Thymus (tissue), 11 donors: Measurements from ENCODE around the gene TMEM266. TPM values are rescaled to one million over a fixed set of nuclear protein-coding genes. Genes with fewer than 3 reads are reported as not detected.

Experiments used
- DNase-seq, 9 donors: peaks; one replicate each; pipeline ENCODE4 v3.0.0-alpha.2; 2013; ENCODE audit warnings: low spot score in 9 of 9, low read depth in 6 of 9, missing footprints in 1 of 9
- H3K27ac ChIP-seq, 2 donors: one replicate each; pipeline ENCODE4 v1.5.1; 2013; ENCODE audit warnings: control low read depth in 1 of 2, low read depth in 1 of 2, low read length in 1 of 2, mild to moderate bottlenecking in 1 of 2, moderate library complexity in 1 of 2
- H3K27me3 ChIP-seq, 2 donors: one replicate each; pipeline ENCODE4 v1.5.1; 2013; ENCODE audit warnings: low read length in 1 of 2; ENCODE audit not compliant: control insufficient read depth in 2 of 2, insufficient read depth in 1 of 2
- H3K36me3 ChIP-seq, 2 donors: one replicate each; pipeline ENCODE4 v1.5.1; 2013; ENCODE audit warnings: low read length in 1 of 2, mild to moderate bottlenecking in 1 of 2, moderate library complexity in 1 of 2; ENCODE audit not compliant: control insufficient read depth in 2 of 2, insufficient read depth in 2 of 2
- H3K4me1 ChIP-seq, 2 donors: one replicate each; pipeline ENCODE4 v1.5.1; 2013; ENCODE audit warnings: low read length in 2 of 2; ENCODE audit not compliant: control insufficient read depth in 2 of 2, insufficient read depth in 2 of 2
- H3K4me3 ChIP-seq, 2 donors: one replicate each; pipeline ENCODE4 v1.5.1; 2013; ENCODE audit warnings: low read length in 2 of 2, control low read depth in 1 of 2, mild to moderate bottlenecking in 1 of 2
- H3K9me3 ChIP-seq, 2 donors: one replicate each; pipeline ENCODE4 v1.5.1; 2013; ENCODE audit warnings: low read length in 1 of 2, mild to moderate bottlenecking in 1 of 2; ENCODE audit not compliant: control insufficient read depth in 2 of 2, insufficient read depth in 1 of 2
- WGBS: extraction: QIAGEN DNeasy Blood & Tissue Kit; methylation state at CpG from one replicate; pipeline ENCODE4 v1.1.7; 2013; 5-methylcytosine and 5-hydroxymethylcytosine counted together
- polyA plus RNA-seq: library from polyadenylated mRNA; stranded (reverse); fragments of 200-250 nt; gene quantifications from one replicate; pipeline ENCODE4 v1.2.3, GENCODE V29; 2013
- total RNA-seq: library from RNA; stranded (reverse); fragments of 120-200 nt; gene quantifications from one replicate; pipeline ENCODE4 v1.2.4, GENCODE V29; 2013
- donor health status: healthy.

TMEM266 gene
- total and polyA plus RNA-seq, 2 donors = 1.2 TPM

GRCh38 chr15:76150971-76151598 lies 91.3 kb downstream of the TMEM266 start:
- 23% methylated on average over 9 of the region's 9 CpGs for WGBS
- peak in 8 of 9 donors; percentile 41 to 83 (median 70) for DNase-seq
- H3K9me3 ChIP-seq = no peaks in the 10 kb centered on the region
- no peaks in the 10 kb centered on the region for H3K36me3 ChIP-seq
- peaks cover 0 to 9% of the 10 kb centered on the region in 2 donors for H3K4me1 ChIP-seq
- no peak overlapping the region for H3K27ac ChIP-seq
- H3K27me3 ChIP-seq = peaks cover 0 to 17% of the 10 kb centered on the region in 2 donors
- no peak overlapping the region for H3K4me3 ChIP-seq

DNA sequence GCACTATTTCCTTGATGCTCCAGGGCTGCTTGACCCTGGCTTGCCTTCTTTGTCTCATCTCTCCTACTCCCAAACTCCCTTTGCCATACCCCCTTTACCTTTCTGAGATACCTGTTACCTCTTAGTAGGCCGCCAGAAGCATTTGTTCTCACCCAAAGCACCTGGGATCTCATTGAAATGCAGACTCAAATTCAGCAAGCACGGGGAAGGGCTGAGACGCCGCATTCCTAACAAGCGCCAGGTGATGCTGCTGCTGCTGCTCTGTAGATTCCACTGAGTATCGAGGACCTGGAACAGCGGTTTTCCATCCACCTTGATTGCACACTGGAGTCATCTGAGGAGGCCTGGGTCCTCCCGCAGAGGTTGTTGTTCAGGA lies 91.8 kb downstream of the TMEM266 start:
- Histone ChIP-seq H3K27me3 (peaks cover 0 to 16% of the 10 kb centered on the region in 2 donors), H3K9me3 (no peaks in the 10 kb centered on the region), H3K4me3 (no peak overlapping the region), H3K36me3 (no peaks in the 10 kb centered on the region), H3K27ac (no peak overlapping the region), H3K4me1 (peaks cover 0 to 9% of the 10 kb centered on the region in 2 donors)
- WGBS = 96% methylated on average over 8 of the region's 8 CpGs
- no peak for DNase-seq

DNA sequence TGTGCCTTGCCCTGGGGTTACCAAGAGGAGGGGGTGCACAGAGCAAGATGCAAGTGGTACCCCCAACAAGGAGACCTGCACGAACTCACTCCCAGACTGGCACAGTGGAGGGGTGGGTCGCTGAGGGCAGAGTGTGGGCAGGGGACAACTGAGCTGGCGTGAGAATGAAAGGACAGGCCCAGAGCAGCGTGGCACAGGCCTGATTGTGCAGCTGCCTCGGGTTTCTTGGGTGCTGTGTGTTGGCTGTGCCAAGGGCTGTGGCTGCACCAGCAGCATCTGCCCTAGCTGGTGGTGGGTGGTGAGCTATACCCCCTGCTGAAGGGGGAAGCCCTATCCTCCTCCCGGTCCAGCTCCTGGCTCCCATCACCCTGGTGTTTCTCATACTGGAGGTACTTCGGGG lies 92.4 kb downstream of the TMEM266 start:
- no peak for DNase-seq
- H3K36me3 ChIP-seq = no peaks in the 10 kb centered on the region
- 89% methylated on average over 7 of the region's 7 CpGs for WGBS
- peaks cover 0 to 9% of the 10 kb centered on the region in 2 donors for H3K4me1 ChIP-seq
- no peak overlapping the region for H3K27ac ChIP-seq
- H3K9me3 ChIP-seq = no peaks in the 10 kb centered on the region
- H3K27me3 ChIP-seq = peaks cover 0 to 10% of the 10 kb centered on the region in 2 donors
- no peak overlapping the region for H3K4me3 ChIP-seq

- no peak overlapping the region for H3K4me3 ChIP-seq
- no peaks in the 10 kb centered on the region for H3K9me3 ChIP-seq
- no peaks in the 10 kb centered on the region for H3K36me3 ChIP-seq
- 91% methylated on average over 24 of the region's 24 CpGs for WGBS
- H3K27me3 ChIP-seq = peaks cover 0 to under 1% of the 10 kb centered on the region in 2 donors
- H3K27ac ChIP-seq = no peak overlapping the region
- no peak for DNase-seq
- peaks cover 0 to 9% of the 10 kb centered on the region in 2 donors for H3K4me1 ChIP-seq
These were observed 93.7 kb downstream of the TMEM266 start for GRCh38 chr15:76153241-76154197.

DNA sequence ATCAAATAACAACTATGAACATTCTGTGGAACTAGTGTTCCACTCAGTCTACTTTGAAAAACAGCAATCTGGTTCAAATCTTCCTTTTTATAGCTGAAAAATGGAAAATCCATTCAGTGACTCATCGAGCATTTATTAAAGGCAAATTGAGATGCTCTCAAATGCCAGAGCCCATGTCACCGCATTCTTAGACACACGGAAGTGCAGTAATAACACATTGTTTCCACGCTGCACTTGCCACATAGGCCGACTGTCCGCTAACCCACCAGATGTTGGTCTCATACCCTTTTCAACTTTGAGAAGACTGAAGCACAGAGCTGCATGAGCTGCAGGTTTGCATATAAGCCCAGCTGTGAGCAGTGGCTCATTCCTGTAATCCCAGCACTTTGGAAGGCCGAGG lies 95.9 kb downstream of the TMEM266 start:
- peaks cover 0 to 2% of the 10 kb centered on the region in 2 donors for H3K4me1 ChIP-seq
- no peak overlapping the region for H3K4me3 ChIP-seq
- no peaks in the 10 kb centered on the region for H3K36me3 ChIP-seq
- no peaks in the 10 kb centered on the region for H3K9me3 ChIP-seq
- no peak for DNase-seq
- H3K27ac ChIP-seq = no peak overlapping the region
- no peaks in the 10 kb centered on the region for H3K27me3 ChIP-seq
- WGBS = 95% methylated on average over 7 of the region's 7 CpGs

DNA sequence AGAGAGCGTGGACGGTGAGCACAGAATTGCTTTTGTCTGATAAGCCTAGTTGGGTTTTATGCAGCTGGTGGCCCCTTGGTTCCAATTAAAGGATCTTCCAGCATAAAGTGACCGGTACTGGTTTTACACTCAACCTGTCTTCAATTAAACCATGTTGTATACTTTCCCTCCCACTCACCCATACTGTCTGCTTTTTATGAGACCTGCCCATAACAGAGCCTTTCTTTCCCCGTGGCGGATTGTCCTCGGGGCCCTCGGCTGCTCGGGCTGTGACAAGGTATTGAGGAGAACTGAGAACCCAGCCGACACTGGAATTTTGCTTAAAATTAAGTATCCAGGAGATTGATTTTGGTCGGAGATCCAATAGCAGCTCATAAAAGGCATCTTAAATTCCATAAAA lies 98.4 kb downstream of the TMEM266 start:
- Histone ChIP-seq H3K4me3 (no peak overlapping the region), H3K27me3 (no peaks in the 10 kb centered on the region), H3K36me3 (no peaks in the 10 kb centered on the region), H3K9me3 (no peaks in the 10 kb centered on the region), H3K27ac (no peak overlapping the region), H3K4me1 (no peaks in the 10 kb centered on the region)
- WGBS = 95% methylated on average over 10 of the region's 10 CpGs
- no peak for DNase-seq

GRCh38 chr15:76158815-76159214 lies 99.0 kb downstream of the TMEM266 start:
- DNase-seq = no peak
- WGBS = 88% methylated on average over 5 of the region's 5 CpGs
- H3K4me1 ChIP-seq = no peaks in the 10 kb centered on the region
- H3K9me3 ChIP-seq = no peaks in the 10 kb centered on the region
- no peaks in the 10 kb centered on the region for H3K27me3 ChIP-seq
- H3K36me3 ChIP-seq = no peaks in the 10 kb centered on the region
- no peak overlapping the region for H3K27ac ChIP-seq
- no peak overlapping the region for H3K4me3 ChIP-seq

GRCh38 chr15:76159282-76159681 lies 99.5 kb downstream of the TMEM266 start:
- H3K9me3 ChIP-seq = no peaks in the 10 kb centered on the region
- H3K27me3 ChIP-seq = no peaks in the 10 kb centered on the region
- H3K4me3 ChIP-seq = no peak overlapping the region
- no peaks in the 10 kb centered on the region for H3K4me1 ChIP-seq
- DNase-seq = no peak
- 93% methylated on average over 5 of the region's 5 CpGs for WGBS
- no peak overlapping the region for H3K27ac ChIP-seq
- H3K36me3 ChIP-seq = no peaks in the 10 kb centered on the region

DNA sequence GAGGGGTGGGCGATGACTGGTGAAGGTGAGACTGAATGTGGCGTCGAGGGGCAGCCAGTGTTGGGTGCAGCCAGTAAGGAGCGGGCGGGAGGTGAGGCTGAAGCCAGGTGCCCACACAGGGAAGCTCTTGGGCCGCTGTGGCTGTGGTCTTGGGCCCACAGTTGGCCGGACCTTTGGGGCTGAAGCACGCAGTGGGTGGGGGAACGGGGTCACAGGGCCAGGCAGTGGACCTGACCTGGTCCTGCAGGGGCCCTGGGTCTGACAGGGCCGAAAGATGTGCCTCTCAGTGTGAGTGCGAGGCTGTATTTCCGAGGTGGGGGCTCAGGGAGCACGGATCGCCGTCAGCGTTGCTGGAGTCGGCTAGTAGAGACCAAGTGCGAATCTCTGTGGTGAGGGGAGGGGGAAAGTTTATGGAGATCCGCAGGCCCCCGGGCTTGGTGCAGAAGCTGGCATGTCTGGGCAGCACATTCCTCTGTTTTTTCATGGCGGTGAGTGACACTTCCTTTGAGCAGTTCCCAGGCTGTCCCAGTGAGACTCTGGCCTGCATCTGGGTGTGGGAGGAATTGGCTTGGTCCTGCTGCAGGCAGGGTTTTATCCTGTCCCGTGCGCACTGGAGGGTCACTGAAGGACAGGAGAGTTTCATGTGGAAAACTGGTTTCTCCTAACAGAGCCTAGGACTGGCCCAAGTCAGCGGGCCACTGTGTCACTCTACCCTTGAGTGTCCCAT lies 100.8 kb downstream of the TMEM266 start:
- H3K4me1 ChIP-seq = no peaks in the 10 kb centered on the region
- H3K36me3 ChIP-seq = no peaks in the 10 kb centered on the region
- H3K9me3 ChIP-seq = no peaks in the 10 kb centered on the region
- no peak for DNase-seq
- H3K27me3 ChIP-seq = no peaks in the 10 kb centered on the region
- no peak overlapping the region for H3K4me3 ChIP-seq
- no peak overlapping the region for H3K27ac ChIP-seq
- 88% methylated on average over 24 of the region's 24 CpGs for WGBS
